Measurements from ENCODE around the gene HELZ. TPM values are rescaled to one million over a fixed set of nuclear protein-coding genes. Genes with fewer than 3 reads are reported as not detected.
"Not testable (repeated sequence)": the region's sequence is repeated elsewhere in the genome, so short reads cannot be mapped to it uniquely, and the experiment has no call there.

Gene HELZ
- total RNA-seq, 2 experiments from 2014 or later: 47.9 to 53.9 TPM

GRCh38 chr17:67051155-67051538 is 193.8 kb downstream of the HELZ start:
- no peak for DNase-seq
- H3K4me3 Mint-ChIP-seq: no peak overlapping the region
- H3K27me3 Mint-ChIP-seq: no peaks in the 10 kb centered on the region
- no peak overlapping the region for H3K27ac Mint-ChIP-seq
- H3K9me3 Mint-ChIP-seq: peaks cover 21% of the 10 kb centered on the region
- H3K4me1 Mint-ChIP-seq: no peaks in the 10 kb centered on the region
- peaks cover 11% of the 10 kb centered on the region for H3K36me3 Mint-ChIP-seq

GRCh38 chr17:67050471-67051154 is 194.4 kb downstream of the HELZ start:
- Mint-ChIP-seq H3K9me3 (peaks cover 21% of the 10 kb centered on the region), H3K27ac (no peak overlapping the region), H3K36me3 (peaks cover 11% of the 10 kb centered on the region), H3K27me3 (no peaks in the 10 kb centered on the region), H3K4me1 (no peaks in the 10 kb centered on the region), H3K4me3 (no peak overlapping the region)
- no peak for DNase-seq

- no peak overlapping the region for H3K4me3 Mint-ChIP-seq
- peaks cover 11% of the 10 kb centered on the region for H3K36me3 Mint-ChIP-seq
Observed at GRCh38 chr17:67050066-67050465, 194.9 kb downstream of the HELZ start.

GRCh38 chr17:67049025-67049739 is 195.8 kb downstream of the HELZ start:
- peaks cover 21% of the 10 kb centered on the region for H3K9me3 Mint-ChIP-seq
- H3K27ac Mint-ChIP-seq: no peak overlapping the region
- DNase-seq: no peak
- H3K36me3 Mint-ChIP-seq: peaks cover 11% of the 10 kb centered on the region
- H3K4me3 Mint-ChIP-seq: no peak overlapping the region
- H3K4me1 Mint-ChIP-seq: no peaks in the 10 kb centered on the region
- no peaks in the 10 kb centered on the region for H3K27me3 Mint-ChIP-seq

More at GRCh38 chr17:67050066-67050465, 194.9 kb downstream of the HELZ start:
- no peak for DNase-seq
- Mint-ChIP-seq H3K27me3 (no peaks in the 10 kb centered on the region), H3K9me3 (peaks cover 21% of the 10 kb centered on the region), H3K27ac (no peak overlapping the region), H3K4me1 (no peaks in the 10 kb centered on the region)

- no peaks in the 10 kb centered on the region for H3K4me1 Mint-ChIP-seq
- peaks cover 11% of the 10 kb centered on the region for H3K36me3 Mint-ChIP-seq
- no peaks in the 10 kb centered on the region for H3K27me3 Mint-ChIP-seq
- no peak overlapping the region for H3K4me3 Mint-ChIP-seq
- no peak overlapping the region for H3K27ac Mint-ChIP-seq
- DNase-seq: no peak
- peaks cover 21% of the 10 kb centered on the region for H3K9me3 Mint-ChIP-seq
Observed at GRCh38 chr17:67047382-67047781, 197.6 kb downstream of the HELZ start.

- Mint-ChIP-seq H3K9me3 (peaks cover 21% of the 10 kb centered on the region), H3K27ac (no peak overlapping the region), H3K27me3 (no peaks in the 10 kb centered on the region), H3K4me1 (no peaks in the 10 kb centered on the region), H3K4me3 (no peak overlapping the region), H3K36me3 (peaks cover 11% of the 10 kb centered on the region)
- no peak for DNase-seq
Observed at GRCh38 chr17:67046398-67046797, 198.6 kb downstream of the HELZ start.

- DNase-seq: no peak
- Mint-ChIP-seq H3K4me3 (no peak overlapping the region), H3K27ac (no peak overlapping the region), H3K9me3 (peaks cover 21% of the 10 kb centered on the region), H3K4me1 (no peaks in the 10 kb centered on the region), H3K36me3 (peaks cover 11% of the 10 kb centered on the region), H3K27me3 (no peaks in the 10 kb centered on the region)
Observed at GRCh38 chr17:67044940-67045339, 200.1 kb downstream of the HELZ start.

- H3K4me3 Mint-ChIP-seq: no peak within 1 kb of the TSS
- H3K4me1 Mint-ChIP-seq: no peaks in the 10 kb centered on the region
- H3K9me3 Mint-ChIP-seq: peaks cover 17% of the 10 kb centered on the region
- H3K27me3 Mint-ChIP-seq: no peaks in the 10 kb centered on the region
- peaks cover 11% of the 10 kb centered on the region for H3K36me3 Mint-ChIP-seq
- no peak within 1 kb of the TSS for H3K27ac Mint-ChIP-seq
- no peak for DNase-seq
Observed at GRCh38 chr17:67044016-67044772, 200.8 kb downstream of the HELZ start, which contains the start of gene CACNG1. TSS of gene CACNG1 (plus strand) at chr17:67044554. CDS start at chr17:67044661, 107 bp downstream.

- no peak for DNase-seq
Observed at GRCh38 chr17:67043283-67043682, 201.7 kb downstream of the HELZ start.

GRCh38 chr17:67041941-67042899 is 202.8 kb downstream of the HELZ start:
- H3K4me3 Mint-ChIP-seq: no peak overlapping the region
- H3K9me3 Mint-ChIP-seq: no peaks in the 10 kb centered on the region
- DNase-seq: no peak
- H3K4me1 Mint-ChIP-seq: no peaks in the 10 kb centered on the region
- H3K27ac Mint-ChIP-seq: no peak overlapping the region
- H3K36me3 Mint-ChIP-seq: no peaks in the 10 kb centered on the region
- peaks cover 4% of the 10 kb centered on the region for H3K27me3 Mint-ChIP-seq

More at GRCh38 chr17:67043283-67043682, 201.7 kb downstream of the HELZ start:
- Mint-ChIP-seq H3K9me3 (peaks cover 8% of the 10 kb centered on the region), H3K27ac (no peak overlapping the region), H3K4me3 (no peak overlapping the region), H3K27me3 (peaks cover 3% of the 10 kb centered on the region), H3K4me1 (no peaks in the 10 kb centered on the region), H3K36me3 (peaks cover 9% of the 10 kb centered on the region)

GRCh38 chr17:67041531-67041930 is 203.5 kb downstream of the HELZ start:
- DNase-seq: no peak
- H3K36me3 Mint-ChIP-seq: no peaks in the 10 kb centered on the region
- H3K27ac Mint-ChIP-seq: no peak overlapping the region
- peaks cover 4% of the 10 kb centered on the region for H3K27me3 Mint-ChIP-seq
- no peak overlapping the region for H3K4me3 Mint-ChIP-seq
- no peaks in the 10 kb centered on the region for H3K4me1 Mint-ChIP-seq
- no peaks in the 10 kb centered on the region for H3K9me3 Mint-ChIP-seq

- H3K36me3 Mint-ChIP-seq, H3K4me3 Mint-ChIP-seq, H3K27ac Mint-ChIP-seq, H3K4me1 Mint-ChIP-seq, DNase-seq, H3K9me3 Mint-ChIP-seq, H3K27me3 Mint-ChIP-seq: not testable (repeated sequence)
Observed at GRCh38 chr17:67041119-67041518, 203.9 kb downstream of the HELZ start.

GRCh38 chr17:67040652-67041051 is 204.3 kb downstream of the HELZ start:
- no peaks in the 10 kb centered on the region for H3K36me3 Mint-ChIP-seq
- no peak for DNase-seq

GRCh38 chr17:67038861-67039365 is 206.1 kb downstream of the HELZ start:
- Mint-ChIP-seq H3K4me1 (peaks cover 8% of the 10 kb centered on the region), H3K9me3 (no peaks in the 10 kb centered on the region), H3K27me3 (peaks cover 4% of the 10 kb centered on the region), H3K27ac (no peak overlapping the region), H3K36me3 (no peaks in the 10 kb centered on the region), H3K4me3 (no peak overlapping the region)
- no peak for DNase-seq

More at GRCh38 chr17:67040652-67041051, 204.3 kb downstream of the HELZ start:
- Mint-ChIP-seq H3K4me1 (peaks cover 2% of the 10 kb centered on the region), H3K27ac (no peak overlapping the region), H3K9me3 (no peaks in the 10 kb centered on the region), H3K27me3 (peaks cover 4% of the 10 kb centered on the region), H3K4me3 (no peak overlapping the region)

Measured in activated naive CD8-positive, alpha-beta T cell treated with anti-CD3 and anti-CD28 coated beads for 36 hours (primary cell).